ENCODE results near the gene DAP. TPM values are rescaled to one million over a fixed set of nuclear protein-coding genes. Genes with fewer than 3 reads are reported as not detected.

DAP gene
- total and polyA plus RNA-seq, 9 donors: 23.4 to 72.6 (median 52.4) TPM

- DNase-seq: no peak
- Histone ChIP-seq H3K36me3 (ENCODE audit: control insufficient read depth, insufficient read depth, low read length) (peaks cover 12% of the 10 kb centered on the region), H3K4me3 (ENCODE audit: low read length) (no peak overlapping the region), H3K27me3 (ENCODE audit: control insufficient read depth, insufficient read depth, low read length) (no peaks in the 10 kb centered on the region), H3K9me3 (replicated peaks; ENCODE audit: control insufficient read depth, low read depth, low read length) (no peaks in the 10 kb centered on the region), H3K4me1 (ENCODE audit: control insufficient read depth, insufficient read depth, low read length) (peaks cover 5% of the 10 kb centered on the region), H3K27ac (ENCODE audit: low read length) (no peak overlapping the region)
- WGBS (ENCODE audit: insufficient coverage): 60% methylated on average over 1 of the region's 10 CpGs
Observed at GRCh38 chr5:10704949-10705621, 55.9 kb downstream of the DAP start.

- H3K27me3 ChIP-seq (ENCODE audit: control insufficient read depth, insufficient read depth, low read length): no peaks in the 10 kb centered on the region
- peaks cover 8% of the 10 kb centered on the region for H3K4me1 ChIP-seq (ENCODE audit: control insufficient read depth, insufficient read depth, low read length)
- no peak overlapping the region for H3K27ac ChIP-seq (ENCODE audit: low read length)
- H3K9me3 ChIP-seq (replicated peaks; ENCODE audit: control insufficient read depth, low read depth, low read length): no peaks in the 10 kb centered on the region
- DNase-seq: no peak
- H3K36me3 ChIP-seq (ENCODE audit: control insufficient read depth, insufficient read depth, low read length): peaks cover 12% of the 10 kb centered on the region
- WGBS (ENCODE audit: insufficient coverage): 88% methylated on average over 5 of the region's 5 CpGs
- H3K4me3 ChIP-seq (ENCODE audit: low read length): no peak overlapping the region
Observed at GRCh38 chr5:10703676-10704075, 57.4 kb downstream of the DAP start.

GRCh38 chr5:10702911-10703491, 58.0 kb downstream of the DAP start:
- H3K9me3 ChIP-seq (replicated peaks; ENCODE audit: control insufficient read depth, low read depth, low read length): no peaks in the 10 kb centered on the region
- no peak overlapping the region for H3K4me3 ChIP-seq (ENCODE audit: low read length)
- H3K27me3 ChIP-seq (ENCODE audit: control insufficient read depth, insufficient read depth, low read length): no peaks in the 10 kb centered on the region
- WGBS (ENCODE audit: insufficient coverage): 75% methylated on average over 2 of the region's 7 CpGs
- peaks cover 8% of the 10 kb centered on the region for H3K4me1 ChIP-seq (ENCODE audit: control insufficient read depth, insufficient read depth, low read length)
- no peak for DNase-seq
- no peak overlapping the region for H3K27ac ChIP-seq (ENCODE audit: low read length)
- H3K36me3 ChIP-seq (ENCODE audit: control insufficient read depth, insufficient read depth, low read length): peaks cover 12% of the 10 kb centered on the region

GRCh38 chr5:10702040-10702629, 58.9 kb downstream of the DAP start:
- no peaks in the 10 kb centered on the region for H3K27me3 ChIP-seq (ENCODE audit: control insufficient read depth, insufficient read depth, low read length)
- DNase-seq: no peak
- H3K27ac ChIP-seq (ENCODE audit: low read length): no peak overlapping the region
- H3K36me3 ChIP-seq (ENCODE audit: control insufficient read depth, insufficient read depth, low read length): peaks cover 12% of the 10 kb centered on the region
- no peaks in the 10 kb centered on the region for H3K9me3 ChIP-seq (replicated peaks; ENCODE audit: control insufficient read depth, low read depth, low read length)
- peaks cover 10% of the 10 kb centered on the region for H3K4me1 ChIP-seq (ENCODE audit: control insufficient read depth, insufficient read depth, low read length)
- H3K4me3 ChIP-seq (ENCODE audit: low read length): no peak overlapping the region
- 96% methylated on average over 8 of the region's 9 CpGs for WGBS (ENCODE audit: insufficient coverage)

GRCh38 chr5:10701567-10702039, 59.4 kb downstream of the DAP start:
- no peak overlapping the region for H3K4me3 ChIP-seq (ENCODE audit: low read length)
- DNase-seq: peak; percentile 49
- H3K9me3 ChIP-seq (replicated peaks; ENCODE audit: control insufficient read depth, low read depth, low read length): no peaks in the 10 kb centered on the region
- no peaks in the 10 kb centered on the region for H3K27me3 ChIP-seq (ENCODE audit: control insufficient read depth, insufficient read depth, low read length)
- peaks cover 10% of the 10 kb centered on the region for H3K4me1 ChIP-seq (ENCODE audit: control insufficient read depth, insufficient read depth, low read length)
- 70% methylated on average over 3 of the region's 6 CpGs for WGBS (ENCODE audit: insufficient coverage)
- H3K36me3 ChIP-seq (ENCODE audit: control insufficient read depth, insufficient read depth, low read length): peaks cover 12% of the 10 kb centered on the region
- H3K27ac ChIP-seq (ENCODE audit: low read length): no peak overlapping the region

- Histone ChIP-seq H3K9me3 (replicated peaks; ENCODE audit: control insufficient read depth, low read depth, low read length) (no peaks in the 10 kb centered on the region), H3K27me3 (ENCODE audit: control insufficient read depth, insufficient read depth, low read length) (no peaks in the 10 kb centered on the region), H3K4me3 (ENCODE audit: low read length) (no peak overlapping the region), H3K27ac (ENCODE audit: low read length) (no peak overlapping the region), H3K36me3 (ENCODE audit: control insufficient read depth, insufficient read depth, low read length) (peaks cover 9% of the 10 kb centered on the region), H3K4me1 (ENCODE audit: control insufficient read depth, insufficient read depth, low read length) (peaks cover 10% of the 10 kb centered on the region)
- WGBS (ENCODE audit: insufficient coverage): 92% methylated on average over 6 of the region's 7 CpGs
- DNase-seq: no peak
Observed at GRCh38 chr5:10700516-10700915, 60.5 kb downstream of the DAP start.

GRCh38 chr5:10699987-10700386, 61.0 kb downstream of the DAP start:
- DNase-seq: no peak
- Histone ChIP-seq H3K36me3 (ENCODE audit: control insufficient read depth, insufficient read depth, low read length) (peaks cover 6% of the 10 kb centered on the region), H3K4me1 (ENCODE audit: control insufficient read depth, insufficient read depth, low read length) (peaks cover 10% of the 10 kb centered on the region), H3K4me3 (ENCODE audit: low read length) (no peak overlapping the region), H3K27ac (ENCODE audit: low read length) (no peak overlapping the region), H3K9me3 (replicated peaks; ENCODE audit: control insufficient read depth, low read depth, low read length) (no peaks in the 10 kb centered on the region), H3K27me3 (ENCODE audit: control insufficient read depth, insufficient read depth, low read length) (no peaks in the 10 kb centered on the region)
- WGBS (ENCODE audit: insufficient coverage): 97% methylated on average over 4 of the region's 8 CpGs

- Histone ChIP-seq H3K4me3 (ENCODE audit: low read length) (no peak overlapping the region), H3K27ac (ENCODE audit: low read length) (no peak overlapping the region), H3K4me1 (ENCODE audit: control insufficient read depth, insufficient read depth, low read length) (peaks cover 12% of the 10 kb centered on the region), H3K27me3 (ENCODE audit: control insufficient read depth, insufficient read depth, low read length) (no peaks in the 10 kb centered on the region), H3K36me3 (ENCODE audit: control insufficient read depth, insufficient read depth, low read length) (peaks cover 6% of the 10 kb centered on the region), H3K9me3 (replicated peaks; ENCODE audit: control insufficient read depth, low read depth, low read length) (no peaks in the 10 kb centered on the region)
- 64% methylated on average over 4 of the region's 5 CpGs for WGBS (ENCODE audit: insufficient coverage)
- DNase-seq: no peak
Observed at GRCh38 chr5:10699281-10699874, 61.7 kb downstream of the DAP start.

- H3K9me3 ChIP-seq (replicated peaks; ENCODE audit: control insufficient read depth, low read depth, low read length): no peaks in the 10 kb centered on the region
- WGBS (ENCODE audit: insufficient coverage): 60% methylated on average over 1 of the region's 7 CpGs
- H3K27me3 ChIP-seq (ENCODE audit: control insufficient read depth, insufficient read depth, low read length): no peaks in the 10 kb centered on the region
- no peak for DNase-seq
- no peak overlapping the region for H3K27ac ChIP-seq (ENCODE audit: low read length)
- H3K4me1 ChIP-seq (ENCODE audit: control insufficient read depth, insufficient read depth, low read length): peaks cover 12% of the 10 kb centered on the region
- H3K36me3 ChIP-seq (ENCODE audit: control insufficient read depth, insufficient read depth, low read length): peaks cover 6% of the 10 kb centered on the region
- H3K4me3 ChIP-seq (ENCODE audit: low read length): no peak overlapping the region
Observed at GRCh38 chr5:10695759-10696543, 65.1 kb downstream of the DAP start.

Data from muscle of leg (tissue), 11 donors.